Astrocyte (in vitro differentiated cells and primary cell): ENCODE results near the gene MAP3K21.

Experiments used
- CTCF ChIP-seq: IDR thresholded peaks from 2 replicates; pipeline ENCODE4 v1.5.1; 2011; ENCODE audit warnings: low read depth, mild to moderate bottlenecking, inconsistent platforms, low read length, moderate library complexity; ENCODE audit not compliant: insufficient read depth
- EZH2 ChIP-seq: IDR thresholded peaks from 2 replicates; pipeline ENCODE4 v1.6.1; 2012; ENCODE audit warnings: mild to moderate bottlenecking, low read length, inconsistent platforms; ENCODE audit not compliant: insufficient read depth

GRCh38 chr1:233328142-233328921 is 808 bp downstream of the MAP3K21 start:
- TF ChIP-seq CTCF = no peak
- peak; percentile 73 for TF ChIP-seq EZH2
